K562 (cell line): ENCODE data around the gene INKA2. TPM values are rescaled to one million over a fixed set of nuclear protein-coding genes. Genes with fewer than 3 reads are reported as not detected.

Experiments used
- ATAC-seq: fragments of 200-7000 bp; cut with Tn5 transposase; 3 replicates; pipeline ENCODE4 v1.9.1; 2020; ENCODE audit warnings: moderate library complexity
- BruUV-seq: library from RNA; stranded (reverse); fragments of 400-500 nt; replicated peaks from 2 replicates; lab custom pipeline; 2021; lab: Mats Ljungman, UMichigan
- CTCF ChIA-PET: fragments of 300-600 bp; formaldehyde crosslinking; extraction: SDS; loops from one replicate; lab custom pipeline; 2021; ENCODE audit warnings: low intra/inter-chr PET ratio; lab: Yijun Ruan, JAX
- POLR2A ChIA-PET: fragments of 300-600, 350-650 bp; sonication (Branson Sonifier 250); formaldehyde crosslinking; extraction: SDS; loops from one replicate; lab custom pipeline; 2021; ENCODE audit warnings: antibody characterized with exemption, inconsistent platforms; lab: Yijun Ruan, JAX
- DNase-seq, 4 experiments: peaks; one replicate each; pipeline versions ENCODE4 v3.0.0 to v3.0.0-alpha.2; 2011 to 2018; ENCODE audit warnings: low spot score in 3 of 4, mixed read lengths in 3 of 4; ENCODE audit errors: extremely low read depth in 1 of 4
- FAIRE-seq: peaks from 2 replicates; lab custom pipeline; 2011; peaks lifted over from hg19 to GRCh38; lab: Jason Lieb, UNC
- H2AFZ ChIP-seq: 2 replicates; pipeline ENCODE4 v1.6.0; 2011; ENCODE audit warnings: low read depth, low read length, control low read depth, inconsistent platforms
- H3K27ac ChIP-seq: fragments of 200-600 bp; 3 replicates; pipeline ENCODE4 v1.8.0; 2011; ENCODE audit warnings: low read depth, mild to moderate bottlenecking, control low read depth, inconsistent platforms, low read length, moderate library complexity, mixed read lengths; ENCODE audit errors: extremely low read depth
- H3K27me3 ChIP-seq, 2 experiments: fragments of 300-600 bp in 1 of 2; 2 replicates in 1 of 2; 3 replicates in 1 of 2; pipeline versions ENCODE4 v1.6.0 to v1.8.0; 2011; ENCODE audit warnings: inconsistent platforms in 2 of 2, low read length in 2 of 2, mild to moderate bottlenecking in 1 of 2, mixed read lengths in 1 of 2, moderate library complexity in 1 of 2; ENCODE audit not compliant: control insufficient read depth in 2 of 2, insufficient read depth in 2 of 2
- H3K36me3 ChIP-seq: fragments of 300-600 bp; 3 replicates; pipeline ENCODE4 v1.8.0; 2011; ENCODE audit warnings: mild to moderate bottlenecking, low read length, inconsistent platforms; ENCODE audit not compliant: control insufficient read depth, insufficient read depth
- H3K4me1 ChIP-seq, 2 experiments: fragments of 200-600 bp in 1 of 2; replicated peaks in 1 of 2; 2 replicates in 1 of 2; 3 replicates in 1 of 2; pipeline versions ENCODE4 v1.5.1 to v1.8.0; 2011; ENCODE audit warnings: inconsistent platforms in 2 of 2, low read length in 2 of 2, mild to moderate bottlenecking in 1 of 2, mixed read lengths in 1 of 2, moderate library complexity in 1 of 2; ENCODE audit not compliant: control insufficient read depth in 2 of 2, insufficient read depth in 2 of 2
- H3K4me2 ChIP-seq: 2 replicates; pipeline ENCODE4 v1.6.1; 2011; ENCODE audit warnings: low read length, control low read depth, inconsistent platforms, mixed read lengths; ENCODE audit not compliant: insufficient read depth
- H3K4me3 ChIP-seq: fragments of 200-600 bp; sonication (generic), shearing (Covaris generic); 2 replicates; pipeline ENCODE4 v1.5.1; 2016; ENCODE audit warnings: control low read depth, inconsistent platforms
- H3K79me2 ChIP-seq: fragments of 200-600 bp; 3 replicates; pipeline ENCODE4 v1.8.0; 2011; ENCODE audit warnings: low read length, inconsistent platforms; ENCODE audit not compliant: control insufficient read depth, insufficient read depth
- H3K9ac ChIP-seq, 2 experiments: 2 replicates each; pipeline versions ENCODE4 v1.6.0 to v1.6.1; 2011; ENCODE audit warnings: low read depth in 2 of 2, low read length in 2 of 2, control low read depth in 1 of 2, inconsistent platforms in 1 of 2, mild to moderate bottlenecking in 1 of 2, mixed read lengths in 1 of 2; ENCODE audit not compliant: insufficient read depth in 1 of 2
- H3K9me1 ChIP-seq: one replicate; pipeline ENCODE4 v1.6.0; 2011; ENCODE audit warnings: inconsistent platforms, mild to moderate bottlenecking, low read length, moderate library complexity; ENCODE audit not compliant: control insufficient read depth, insufficient read depth
- H3K9me3 ChIP-seq: replicated peaks from 2 replicates; pipeline ENCODE4 v1.5.1; 2011; ENCODE audit warnings: low read depth, low read length, inconsistent platforms; ENCODE audit not compliant: control insufficient read depth, insufficient read depth
- H4K20me1 ChIP-seq: replicated peaks from 2 replicates; pipeline ENCODE4 v1.6.1; 2011; ENCODE audit warnings: low read length, inconsistent platforms, mixed read lengths; ENCODE audit not compliant: control insufficient read depth, insufficient read depth
- ATF2 ChIP-seq: sonication (generic); formaldehyde crosslinking; IDR thresholded peaks from 2 replicates; pipeline ENCODE4 v1.8.1; 2022; ENCODE audit warnings: missing genetic modification reagents
- C11orf30 ChIP-seq: fragments of 450-650 bp; IDR thresholded peaks from 2 replicates; pipeline ENCODE4 v1.6.1; 2016; ENCODE audit warnings: low read depth, mild to moderate bottlenecking
- NFXL1 ChIP-seq: fragments of 450-650 bp; formaldehyde crosslinking; IDR thresholded peaks from 2 replicates; pipeline ENCODE4 v1.4.0; 2021; ENCODE audit warnings: mild to moderate bottlenecking
- SETDB1 ChIP-seq: IDR thresholded peaks from one replicate; pipeline ENCODE4 v1.6.1; 2012; ENCODE audit warnings: low read length, control low read depth, inconsistent platforms
- ZNF324 ChIP-seq: fragments of 250-450 bp; sonication (Bioruptor Pico); IDR thresholded peaks from 2 replicates; pipeline ENCODE4 v1.4.0; 2020; ENCODE audit warnings: mild to moderate bottlenecking
- ZNF695 ChIP-seq: fragments of 450-650 bp; formaldehyde crosslinking; IDR thresholded peaks from 2 replicates; pipeline ENCODE4 v1.4.0; 2020; ENCODE audit warnings: mild to moderate bottlenecking, moderate library complexity
- WGBS: fragments of 100-300 bp; shearing (Covaris generic); methylation state at CpG from one replicate; pipeline ENCODE4 v1.1.6; 2016; ENCODE audit warnings: low coverage, mixed read lengths; ENCODE audit not compliant: insufficient coverage; ENCODE audit errors: missing lambda C conversion rate; 5-methylcytosine and 5-hydroxymethylcytosine counted together
- in situ Hi-C: fragments of 300-500 bp; cut with MboI; formaldehyde crosslinking; loops from 4 replicates; pipeline ENCODE4 v1.15.0; 2018; ENCODE audit warnings: inconsistent platforms, mixed read lengths
- intact Hi-C: fragments of 100-400 bp; cut with micrococcal nuclease; formaldehyde crosslinking; loops from 2 replicates; pipeline ENCODE4 v1.14.2; 2022
- polyA plus RNA-seq, 8 experiments: library from polyadenylated mRNA; depleted of rRNA in 4 of 8; stranded (reverse) in 5 of 8; unstranded in 3 of 8; fragments of >200 nt; fragmentation: Nextera tagmentation in 2 of 8; fragmentation: Illumina TruSeq in 1 of 8; extraction: Ambion mirVana in 2 of 8; extraction: Trizol in 1 of 8; gene quantifications; 2 replicates each; pipeline versions ENCODE4 v1.2.1 to v1.2.3, GENCODE V29; 2011 to 2014; ENCODE audit warnings: inconsistent platforms in 1 of 8, missing spikeins in 1 of 8
- total RNA-seq, 7 experiments: library from RNA; depleted of rRNA in 6 of 7; stranded (reverse); fragments of >200 nt in 6 of 7; fragmentation: Illumina TruSeq in 2 of 7; extraction: Trizol in 2 of 7; gene quantifications; 2 replicates each; pipeline versions ENCODE4 v1.2.1 to v1.2.3, GENCODE V29; 2011 to 2021; ENCODE audit warnings: low replicate concordance in 1 of 7

Gene INKA2
- total and polyA plus RNA-seq, 9 of the 15 experiments (the other 6 are each of a cell fraction or from before 2014, with no cell fraction given), result 0.04 to 1.4 (median 0.26) TPM; not detected in 1

- H3K27me3 ChIP-seq, result no peaks in the 10 kb centered on the region
- BruUV-seq, result no TSS peak
- no peaks in the 10 kb centered on the region for H3K9me1 ChIP-seq
- H3K4me2 ChIP-seq, result no peak overlapping the region
- no peaks in the 10 kb centered on the region for H3K9me3 ChIP-seq
- H4K20me1 ChIP-seq, result no peaks in the 10 kb centered on the region
- no peak for TF ChIP-seq NFXL1 (CRISPR knock-in tag)
- in situ Hi-C loops, result no loop called here
- FAIRE-seq (no peak), ATAC-seq (no peak), DNase-seq (no peak)
- H2AFZ ChIP-seq, result no peak overlapping the region
- no peaks in the 10 kb centered on the region for H3K4me1 ChIP-seq
- no peak overlapping the region for H3K9ac ChIP-seq
- POLR2A ChIA-PET, result interaction anchor here (1.7 kb wide), 1 partner anchor 10 kb away, joined by 4 read pairs; no protein-coding TSS in a partner anchor
- 35% methylated on average over 1 of the region's 1 CpG for WGBS
- H3K36me3 ChIP-seq, result peaks cover 50% of the 10 kb centered on the region
- no peaks in the 10 kb centered on the region for H3K79me2 ChIP-seq
- intact Hi-C loops, result no loop called here
- no peak overlapping the region for H3K4me3 ChIP-seq
- CTCF ChIA-PET, result no interaction called here
- H3K27ac ChIP-seq, result no peak overlapping the region
These were observed 29.2 kb downstream of the INKA2 start for GRCh38 chr1:111709986-111710385.

- H3K9me3 ChIP-seq, result no peaks in the 10 kb centered on the region
- 85% methylated on average over 8 of the region's 9 CpGs for WGBS
- H2AFZ ChIP-seq, result no peak overlapping the region
- no peaks in the 10 kb centered on the region for H3K27me3 ChIP-seq
- H3K79me2 ChIP-seq, result no peaks in the 10 kb centered on the region
- no peak overlapping the region for H3K27ac ChIP-seq
- TF ChIP-seq ZNF695 (no peak), ZNF324 (no peak), ATF2 (CRISPR knock-in tag) (no peak), C11orf30 (no peak), SETDB1 (no peak)
- H3K9me1 ChIP-seq, result no peaks in the 10 kb centered on the region
- H3K36me3 ChIP-seq, result peaks cover 69% of the 10 kb centered on the region
- in situ Hi-C loops (no loop called here), intact Hi-C loops (no loop called here)
- no peaks in the 10 kb centered on the region for H3K4me1 ChIP-seq
- POLR2A ChIA-PET, result no interaction called here
- BruUV-seq, result no TSS peak
- no peak overlapping the region for H3K4me2 ChIP-seq
- CTCF ChIA-PET, result no interaction called here
- FAIRE-seq (no peak), ATAC-seq (no peak), DNase-seq (no peak)
- H3K9ac ChIP-seq, result no peak overlapping the region
- H3K4me3 ChIP-seq, result no peak overlapping the region
- no peaks in the 10 kb centered on the region for H4K20me1 ChIP-seq
These were observed 31.3 kb downstream of the INKA2 start for GRCh38 chr1:111707906-111708305.
